ACHN (cell line): ENCODE data around the gene PTRHD1.
A peak's percentile ranks its signal among the peaks of the same experiment; 100 is the strongest.

Experiments
- DNase-seq: peaks from one replicate; pipeline ENCODE4 v3.0.0-alpha.2; 2015
- in situ Hi-C: cut with HindIII; loops from 2 replicates; pipeline ENCODE4 v1.10.0; 2017; ENCODE audit warnings: low sequenced_read_pairs, low pct_ligation_motif_present, low pct_unique_long_range_greater_than_20kb

Gene PTRHD1

DNA sequence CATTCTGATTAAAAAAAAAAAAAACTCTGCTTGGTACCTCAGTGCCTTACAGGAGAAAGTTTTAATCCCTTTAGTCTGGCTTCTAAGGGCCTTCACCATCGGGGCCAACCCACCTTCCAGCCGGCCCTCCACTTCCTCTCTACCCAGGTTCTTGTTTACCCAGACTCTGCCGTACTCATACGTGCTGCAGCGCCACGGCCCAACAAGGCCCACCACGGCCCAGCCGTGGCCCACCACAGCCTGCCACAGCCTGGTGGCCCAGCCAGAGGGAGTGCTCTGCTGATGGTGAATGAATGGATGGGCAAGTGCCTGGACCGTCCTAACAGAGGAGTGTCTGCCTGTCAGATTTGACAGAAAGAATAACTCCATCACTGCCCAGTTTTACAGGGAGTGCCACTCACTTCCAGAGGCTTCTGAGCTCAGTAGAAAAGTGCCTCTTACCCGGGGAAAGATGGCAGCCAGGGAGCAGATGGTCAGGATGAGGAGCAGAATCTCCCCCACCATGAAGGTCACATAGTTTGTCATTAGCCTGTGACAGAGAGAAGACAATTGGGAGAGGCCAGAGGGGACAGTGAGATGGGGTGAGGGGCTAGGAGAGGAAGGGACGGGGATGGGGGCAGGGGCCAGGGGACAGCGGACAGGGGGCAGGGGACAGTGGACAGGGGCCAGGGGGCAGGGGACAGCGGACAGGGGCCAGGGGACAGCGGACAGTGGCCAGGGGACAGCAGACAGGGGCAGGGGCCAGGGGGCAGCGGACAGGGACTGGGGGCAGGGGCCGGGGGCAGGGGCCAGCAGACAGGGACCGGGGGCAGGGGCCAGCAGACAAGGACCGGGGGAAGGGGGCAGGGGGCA lies 38.3 kb upstream of the PTRHD1 start:
- in situ Hi-C loops, result no loop called here
- DNase-seq, result no peak

DNA sequence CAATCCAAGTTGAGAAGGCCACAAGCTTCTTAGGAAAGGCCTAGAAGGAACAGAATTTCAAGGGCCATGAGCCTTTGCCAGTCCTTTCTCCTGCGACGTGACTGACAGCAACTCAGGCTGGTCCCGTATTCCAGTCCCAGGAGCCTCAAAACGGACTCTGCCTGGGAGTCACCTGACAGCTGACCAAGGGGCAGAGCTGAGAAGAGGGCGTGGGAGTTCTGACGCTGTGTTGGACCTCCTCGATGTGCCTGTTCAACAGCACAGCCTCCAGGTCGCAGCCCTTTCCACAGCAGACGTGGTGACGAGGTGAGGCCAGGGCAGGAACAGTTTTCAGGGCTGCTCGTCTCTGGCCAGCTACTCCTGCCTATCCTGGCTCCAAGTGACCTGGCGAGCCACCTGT lies 37.6 kb upstream of the PTRHD1 start:
- no peak for DNase-seq
- in situ Hi-C loops, result no loop called here

DNA sequence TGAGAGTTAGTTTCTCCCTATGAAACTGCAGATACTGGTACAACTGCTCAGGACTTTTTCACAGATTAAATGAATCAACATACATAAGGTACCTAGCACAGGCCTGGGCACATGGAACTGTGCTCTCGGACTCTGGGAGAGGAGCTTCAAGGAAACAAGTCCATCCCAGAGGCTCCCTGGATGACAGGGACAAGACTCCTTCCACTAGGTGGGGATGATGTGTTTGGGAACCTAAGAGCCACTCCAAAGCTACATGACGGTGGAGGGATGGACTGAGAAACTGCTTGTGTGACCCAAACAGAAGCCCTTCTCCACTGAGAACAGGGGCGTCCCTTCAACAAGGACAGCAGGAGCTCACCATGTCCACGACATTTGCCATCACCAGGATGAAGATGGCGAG lies 37.2 kb upstream of the PTRHD1 start:
- DNase-seq, result peak; percentile 10

DNA sequence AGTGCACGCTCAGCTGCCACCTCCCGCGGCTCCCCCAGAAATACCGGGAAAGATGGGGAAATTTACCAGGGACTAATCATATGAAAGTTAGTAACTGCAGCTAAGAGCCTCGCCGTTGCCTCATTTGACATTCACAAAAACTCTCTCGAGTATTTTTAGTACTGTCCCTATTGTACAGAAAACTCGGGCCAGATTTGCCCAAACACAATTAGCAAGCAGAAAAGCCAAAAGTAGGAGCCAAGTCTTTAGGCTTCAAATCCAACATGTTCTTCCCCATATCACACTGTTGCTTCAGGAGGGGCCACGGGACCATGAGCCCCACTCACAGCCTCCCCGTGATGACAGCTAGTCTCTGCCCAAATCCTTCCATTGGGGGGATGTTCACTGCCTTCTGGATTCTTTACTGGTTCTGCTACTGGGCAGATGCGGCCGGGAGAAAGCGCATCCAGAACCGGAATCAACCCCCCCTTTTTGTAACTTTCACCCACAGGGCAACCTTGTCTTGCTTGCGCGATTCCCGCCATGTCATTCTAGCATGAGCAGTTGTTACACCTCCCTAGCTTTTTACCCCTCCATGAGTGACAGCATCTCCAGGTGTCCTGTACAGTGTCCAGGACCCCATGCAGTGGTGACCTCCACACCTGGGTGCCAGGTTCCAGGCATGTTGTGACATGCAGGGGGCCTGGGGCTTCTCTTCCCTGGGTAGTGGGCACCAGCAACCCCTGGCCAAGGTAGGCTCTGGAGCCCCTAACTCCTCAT lies 35.2 kb upstream of the PTRHD1 start:
- in situ Hi-C loops, result no loop called here
- DNase-seq, result no peak

More for the DNA sequence above, 37.2 kb upstream of the PTRHD1 start:
- in situ Hi-C loops, result no loop called here

DNA sequence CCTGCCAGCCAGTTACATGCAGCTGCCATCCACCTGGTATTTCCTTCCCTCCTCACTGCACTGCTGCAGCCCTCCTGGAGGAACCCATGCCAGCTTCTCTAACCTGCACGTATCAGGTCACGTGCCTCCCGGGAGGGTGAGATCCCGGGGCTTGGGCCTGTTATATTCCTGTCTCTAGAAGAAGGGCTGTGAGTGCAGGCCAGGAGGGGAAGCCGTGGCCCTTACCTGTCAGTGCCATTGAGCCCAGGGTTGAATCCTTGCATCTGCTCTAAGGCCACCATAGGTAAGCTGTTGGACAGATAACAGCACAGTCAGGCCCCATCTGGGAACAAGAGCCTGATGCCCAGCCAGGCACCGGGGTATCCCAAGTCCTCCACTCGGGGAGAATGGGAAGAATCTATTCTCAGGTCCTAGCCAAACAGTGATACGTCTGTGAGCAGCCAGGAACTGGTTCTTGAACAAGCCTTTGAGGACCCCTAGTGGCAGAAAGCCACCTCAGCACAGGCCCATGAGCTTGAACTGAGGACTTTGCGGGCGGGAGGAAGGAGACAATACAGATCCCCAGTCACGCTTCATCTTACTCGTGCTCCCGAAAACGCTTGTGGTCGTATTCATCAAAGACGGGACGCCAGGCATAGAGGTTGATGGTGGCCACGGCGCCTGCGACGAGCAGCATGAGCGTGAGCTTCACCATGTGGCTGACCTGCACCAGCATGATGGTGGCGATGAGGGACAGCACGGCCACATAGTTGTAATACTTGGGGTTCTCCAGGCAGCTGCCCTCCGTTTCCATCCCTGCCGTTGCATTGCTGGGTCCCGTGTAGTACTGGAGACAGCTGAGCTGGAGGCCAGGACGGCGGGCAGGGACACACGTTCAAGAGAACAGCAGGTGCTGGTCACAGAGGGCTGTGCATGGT lies 34.4 kb upstream of the PTRHD1 start:
- peak; percentile 86 for DNase-seq
- in situ Hi-C loops, result no loop called here

DNA sequence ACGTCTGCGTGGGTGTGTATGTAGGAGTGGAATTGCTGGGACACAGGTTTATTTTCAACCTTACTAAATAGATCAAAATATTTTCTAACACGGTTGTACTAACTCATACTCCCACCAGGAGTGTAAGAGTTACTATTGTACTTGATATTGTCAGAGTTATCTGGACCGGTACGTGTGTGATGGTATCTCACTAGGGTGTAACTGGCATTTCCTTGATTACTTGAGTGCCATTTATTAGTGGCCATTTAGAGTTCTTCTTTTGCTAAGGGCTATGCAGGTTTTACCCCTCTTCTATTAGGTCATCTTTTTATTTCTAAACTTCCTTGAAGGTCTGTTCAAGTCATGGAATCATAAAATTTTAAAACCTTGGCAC lies 33.6 kb upstream of the PTRHD1 start:
- in situ Hi-C loops, result no loop called here

DNA sequence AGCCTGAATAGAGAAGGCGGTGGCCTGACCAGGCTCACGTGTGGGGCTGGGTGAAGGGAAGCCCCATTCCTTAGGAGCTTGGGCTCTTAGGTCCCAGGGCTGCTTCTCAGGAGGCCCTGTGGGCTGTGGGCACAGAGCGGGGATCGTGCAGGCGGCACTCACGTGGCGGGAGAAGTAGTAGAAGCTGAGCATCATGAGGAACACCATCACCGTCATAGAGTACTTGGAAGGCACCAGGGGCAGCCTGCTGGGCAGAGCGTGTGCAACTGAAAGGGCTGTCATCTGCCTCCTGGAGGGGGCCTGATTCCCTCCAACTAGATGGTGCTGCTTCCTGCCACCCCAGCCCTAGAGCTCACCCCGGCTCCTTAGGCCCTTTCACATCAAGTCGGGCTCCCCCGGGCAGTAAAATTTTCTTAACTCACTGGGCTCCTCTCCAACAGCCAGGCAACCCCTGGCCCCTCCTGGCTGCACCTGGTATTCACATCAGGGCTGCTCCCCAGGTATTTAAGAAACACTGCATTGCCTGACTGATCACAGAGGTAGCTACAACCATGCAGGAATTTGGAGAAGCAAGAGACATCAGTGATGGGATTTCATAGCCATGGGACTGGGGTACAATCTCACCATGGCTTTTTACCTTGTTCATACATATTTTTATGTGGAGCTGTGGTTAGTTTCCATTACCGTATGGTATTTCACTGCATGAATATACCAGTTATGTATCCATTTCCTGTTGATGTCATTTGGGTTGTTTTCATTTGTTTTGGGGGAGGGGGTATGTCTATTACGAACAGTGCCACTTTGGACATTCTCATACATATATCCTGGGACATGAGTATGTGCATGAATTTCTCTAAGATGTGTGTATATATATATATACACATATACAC lies 32.9 kb upstream of the PTRHD1 start:
- in situ Hi-C loops, result no loop called here

More for the DNA sequence above, 33.6 kb upstream of the PTRHD1 start:
- no peak for DNase-seq

DNA sequence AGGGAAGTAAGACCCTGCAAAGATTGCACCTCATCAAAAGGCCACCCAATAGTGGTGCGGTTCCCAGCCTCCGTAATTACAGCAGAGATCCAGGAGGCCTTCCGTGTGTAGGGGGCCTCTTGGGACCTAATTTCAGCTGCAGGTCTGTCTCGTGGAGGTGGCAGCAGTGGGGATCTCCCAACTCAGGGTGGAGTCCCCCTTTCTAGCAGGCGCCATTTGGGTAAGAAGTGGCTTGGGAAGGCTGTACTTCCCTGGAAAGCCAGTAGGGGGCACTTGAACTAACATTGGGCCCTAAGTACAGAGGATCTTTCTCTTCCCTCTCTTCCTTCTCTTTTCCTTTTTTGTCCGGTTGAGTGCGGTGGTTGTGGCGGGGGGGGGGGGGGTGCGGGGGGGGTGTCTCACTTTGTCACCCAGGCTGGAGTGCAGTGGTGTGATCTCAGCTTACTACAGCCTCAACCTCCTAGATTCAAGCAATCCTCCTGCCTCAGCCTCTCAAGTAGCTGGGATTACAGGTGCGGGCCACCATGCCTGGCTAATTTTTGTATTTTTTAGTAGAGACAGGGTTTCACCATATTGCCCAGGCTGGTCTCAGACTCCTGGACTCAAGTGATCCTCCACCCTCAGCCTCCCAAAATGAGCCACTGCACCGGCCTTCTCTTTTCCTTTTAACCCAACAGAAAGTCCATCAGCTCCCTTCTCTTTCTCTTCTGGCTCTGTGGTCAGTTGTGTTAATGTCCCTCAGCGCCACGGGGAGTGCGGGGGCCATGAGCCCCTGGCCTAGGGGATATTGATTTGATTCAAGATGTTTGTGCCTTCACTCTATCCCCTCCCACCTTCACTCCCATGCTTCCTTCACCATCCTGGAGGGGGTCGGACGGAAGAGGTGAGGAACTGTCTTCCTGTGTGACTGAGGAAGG lies 32.0 kb upstream of the PTRHD1 start:
- in situ Hi-C loops, result loop anchor here (25.0 kb wide), 1 partner anchor 413 kb away; no protein-coding TSS in a partner anchor

More for the DNA sequence above, 32.9 kb upstream of the PTRHD1 start:
- no peak for DNase-seq

DNA sequence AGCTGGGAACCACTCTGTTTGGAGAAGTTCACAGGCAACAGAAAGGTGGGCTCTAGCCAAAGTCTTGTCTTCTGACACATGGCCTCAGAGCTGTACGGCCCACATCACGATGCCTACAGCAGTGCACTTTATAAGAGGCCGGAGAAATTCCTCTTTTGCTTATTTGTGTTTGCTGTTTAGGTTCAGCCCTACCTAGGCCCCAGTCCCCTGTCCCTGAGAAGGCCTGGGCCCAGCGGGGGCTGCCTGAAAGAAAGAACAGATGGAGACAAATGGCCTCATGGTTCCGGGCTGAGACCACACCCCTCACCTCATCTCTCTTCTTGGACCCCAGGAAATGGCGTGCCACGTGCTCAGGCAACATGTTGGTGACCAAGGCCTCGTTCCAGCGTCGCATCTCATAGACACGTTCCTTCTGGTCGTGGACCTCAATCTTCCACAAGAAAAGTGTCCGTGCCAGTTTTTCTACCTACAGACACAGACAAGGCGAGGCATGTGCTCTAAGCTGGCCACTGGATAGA lies 30.9 kb upstream of the PTRHD1 start:
- DNase-seq, result no peak
- in situ Hi-C loops, result loop anchor here (25.0 kb wide), 1 partner anchor 412 kb away; no protein-coding TSS in a partner anchor

More for the DNA sequence above, 32.0 kb upstream of the PTRHD1 start:
- peak; percentile 22 for DNase-seq

DNA sequence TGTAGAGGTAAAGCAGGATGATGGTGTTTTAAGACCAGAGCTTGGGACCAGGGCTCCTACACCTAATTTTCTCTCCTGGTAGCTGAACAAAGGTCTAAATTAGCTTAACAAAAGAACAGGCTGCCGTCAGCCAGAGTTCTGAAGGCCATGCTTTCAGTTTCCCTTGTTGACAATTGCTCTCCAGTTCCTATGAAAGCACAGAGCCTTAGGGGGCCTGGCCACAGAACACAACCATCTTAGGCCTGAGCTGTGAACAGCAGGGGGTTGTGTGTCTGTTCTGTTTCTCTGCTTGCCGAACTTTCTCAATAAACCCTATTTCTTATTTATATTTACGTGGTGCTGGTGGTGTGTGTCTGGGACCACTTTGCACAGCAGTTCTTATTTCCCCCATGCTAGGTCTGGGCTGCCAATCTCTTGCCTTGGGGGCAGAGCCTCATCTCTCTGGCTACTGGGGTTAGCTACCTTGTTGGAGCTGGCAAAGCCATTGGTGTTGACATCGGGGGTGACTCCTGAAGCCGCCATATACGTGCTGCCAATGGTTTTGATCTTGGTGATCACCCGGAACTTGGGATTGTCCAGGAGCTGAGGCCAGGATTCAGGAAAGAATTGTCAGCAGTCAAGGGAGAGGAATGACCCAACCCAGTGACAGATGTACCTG lies 29.0 kb upstream of the PTRHD1 start:
- no peak for DNase-seq
- in situ Hi-C loops, result loop anchor here (25.0 kb wide), 1 partner anchor 410 kb away; no protein-coding TSS in a partner anchor

DNA sequence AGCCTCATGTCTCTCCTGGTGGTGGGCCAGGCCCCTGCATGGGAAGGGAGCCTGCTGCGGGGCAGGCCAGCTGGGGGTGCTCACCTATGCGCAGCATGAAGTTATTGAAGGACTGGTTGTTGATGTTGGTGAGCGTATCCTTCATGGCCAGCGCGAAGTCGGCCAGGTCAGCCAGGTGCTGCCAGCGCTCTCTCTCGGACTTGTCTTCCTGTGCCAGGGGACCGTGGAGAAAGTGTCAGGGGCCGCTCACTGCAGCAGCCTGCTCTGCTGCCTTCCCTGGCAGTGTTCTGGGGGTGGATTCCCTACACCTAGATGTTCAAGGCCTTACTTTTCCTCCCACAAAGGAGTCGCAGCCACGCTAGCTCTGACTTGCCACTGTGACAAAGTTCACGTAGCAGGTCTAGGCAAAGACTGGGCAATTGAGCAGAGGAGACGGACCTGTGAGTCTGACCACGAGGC lies 28.3 kb upstream of the PTRHD1 start:
- in situ Hi-C loops, result loop anchor here (25.0 kb wide), 1 partner anchor 409 kb away; no protein-coding TSS in a partner anchor
- no peak for DNase-seq

DNA sequence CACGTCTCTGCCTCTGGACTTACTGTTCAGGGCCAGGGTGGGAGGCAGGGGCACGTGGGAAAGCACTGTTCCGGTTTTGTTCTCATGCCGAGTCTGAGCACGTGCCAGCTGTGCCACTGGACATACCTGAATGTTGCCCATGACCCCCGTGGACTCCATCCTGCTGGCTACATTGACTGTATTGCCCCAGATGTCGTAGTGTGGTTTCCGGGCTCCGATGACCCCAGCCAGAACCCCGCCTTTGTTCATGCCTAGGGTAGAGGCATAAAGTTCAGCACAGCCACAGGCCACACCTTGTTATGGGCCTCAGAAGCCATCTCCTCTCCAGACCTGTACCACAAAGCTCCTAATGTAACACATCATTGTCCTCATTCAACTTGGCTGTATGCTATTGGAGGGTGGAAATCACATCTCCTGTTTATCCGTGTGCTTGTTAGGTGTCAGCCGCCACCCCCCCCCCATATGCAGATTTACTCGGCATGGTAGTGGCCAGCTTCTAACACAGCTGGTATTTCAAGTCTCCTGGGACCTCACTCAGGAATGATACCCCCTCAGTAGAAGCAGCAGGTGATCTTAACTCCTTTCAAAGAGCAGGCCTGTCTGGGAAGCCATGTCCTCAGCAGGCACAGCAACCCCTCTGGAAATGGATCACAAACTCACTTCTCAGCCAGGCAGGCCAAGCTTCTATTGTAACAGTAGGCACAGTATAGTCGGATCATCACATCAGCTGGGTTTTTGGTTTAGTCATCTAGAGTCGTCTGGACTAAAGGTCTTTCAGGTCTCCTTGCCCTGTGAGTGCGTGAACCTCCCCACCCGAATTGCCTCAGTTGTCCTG lies 27.6 kb upstream of the PTRHD1 start:
- DNase-seq, result no peak
- in situ Hi-C loops, result loop anchor here (25.0 kb wide), 1 partner anchor 409 kb away; no protein-coding TSS in a partner anchor

DNA sequence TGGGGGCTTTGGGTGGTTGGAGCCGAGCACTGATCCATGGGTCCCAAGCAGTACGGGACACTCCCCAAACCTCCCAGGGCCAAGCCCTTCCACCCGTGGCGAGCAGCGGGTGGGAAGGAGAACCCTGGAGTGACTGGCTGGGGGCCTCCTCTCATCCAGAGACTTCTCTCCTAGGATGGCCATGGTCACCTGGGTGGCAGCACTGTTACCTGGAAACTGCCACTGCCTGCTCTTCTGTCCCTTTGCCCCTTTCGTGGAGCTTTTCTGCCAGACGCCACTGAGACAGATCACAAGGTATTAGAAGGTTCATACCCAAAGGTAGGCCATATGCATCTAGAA lies 27.0 kb upstream of the PTRHD1 start:
- no peak for DNase-seq

DNA sequence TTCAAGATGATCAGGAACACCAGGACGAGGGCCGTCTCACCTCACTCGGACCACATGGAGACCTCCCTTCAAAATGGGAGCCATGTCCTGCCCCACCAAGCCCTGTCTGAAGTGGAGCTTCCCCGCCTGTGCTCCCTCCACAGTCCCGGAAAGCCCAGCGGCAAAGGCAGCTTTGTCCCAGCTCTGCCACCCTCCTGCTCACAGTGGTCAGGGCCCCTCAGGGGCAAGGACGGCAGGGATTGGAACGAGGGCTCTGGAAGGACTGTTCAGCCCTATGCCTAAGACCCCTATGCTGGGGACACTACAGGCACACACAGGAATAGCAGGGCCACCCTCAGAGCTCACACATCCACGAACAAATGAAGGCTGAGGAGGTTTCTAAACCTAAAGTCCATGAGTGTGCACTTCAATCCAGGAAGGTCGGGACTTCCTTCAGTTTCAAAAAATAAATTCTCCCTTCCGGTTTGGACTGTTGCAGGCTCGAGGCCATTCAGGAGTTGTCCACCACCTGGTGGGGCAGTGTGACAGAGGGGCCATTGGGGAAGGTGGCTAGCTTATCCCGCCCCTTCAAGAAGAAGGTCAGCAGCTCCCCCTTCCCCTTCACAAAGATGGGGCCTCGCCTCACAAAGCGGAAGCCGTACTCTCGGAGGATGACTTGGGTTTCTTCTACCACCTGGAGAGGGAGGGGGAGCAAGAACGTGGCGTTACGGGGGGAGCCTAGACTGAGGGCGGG lies 26.4 kb upstream of the PTRHD1 start:
- DNase-seq, result no peak
- in situ Hi-C loops, result loop anchor here (25.0 kb wide), 1 partner anchor 407 kb away; no protein-coding TSS in a partner anchor

More for the DNA sequence above, 27.0 kb upstream of the PTRHD1 start:
- in situ Hi-C loops, result loop anchor here (25.0 kb wide), 1 partner anchor 408 kb away; no protein-coding TSS in a partner anchor
